Activated T-helper 17 cell treated with anti-CD3 and anti-CD28 coated beads, Interleukin-2, amount 50 U/mL, for 72 hours (primary cell): Measurements from ENCODE around the gene CNOT4. TPM values are rescaled to one million over a fixed set of nuclear protein-coding genes. Genes with fewer than 3 reads are reported as not detected.
A peak's percentile ranks its signal among the peaks of the same experiment; 100 is the strongest.

Experiments used
- ATAC-seq: fragments of 150-1000 bp; cut with Tn5 transposase; replicated peaks from 2 replicates; pipeline ENCODE4 v1.10.0; 2021; ENCODE audit warnings: mild to moderate bottlenecking, moderate library complexity
- H3K27ac Mint-ChIP-seq: one replicate; pipeline ENCODE4 v1.8.0; 2022; ENCODE audit warnings: mixed read lengths
- H3K27me3 Mint-ChIP-seq: one replicate; pipeline ENCODE4 v1.8.0; 2022; ENCODE audit warnings: mixed read lengths
- H3K36me3 Mint-ChIP-seq: one replicate; pipeline ENCODE4 v1.8.0; 2022; ENCODE audit warnings: low read depth, mild to moderate bottlenecking, mixed read lengths
- H3K4me1 Mint-ChIP-seq: one replicate; pipeline ENCODE4 v1.8.0; 2022; ENCODE audit warnings: mixed read lengths
- H3K4me3 Mint-ChIP-seq: one replicate; pipeline ENCODE4 v1.8.0; 2022; ENCODE audit warnings: mild to moderate bottlenecking, mixed read lengths
- H3K9me3 Mint-ChIP-seq: one replicate; pipeline ENCODE4 v1.8.0; 2022; ENCODE audit warnings: mixed read lengths
- total RNA-seq, 2 donors: library from RNA; stranded (reverse); gene quantifications; one replicate each; pipeline ENCODE4 v1.2.3, GENCODE V29; 2022

The CNOT4 gene
- 10 to 100 TPM; 20.1 to 28.1 TPM for total RNA-seq

- Mint-ChIP-seq H3K4me3 (no peak within 1 kb of the TSS), H3K27me3 (no peaks in the 10 kb centered on the region), H3K9me3 (no peaks in the 10 kb centered on the region), H3K27ac (no peak within 1 kb of the TSS), H3K36me3 (peaks cover 7% of the 10 kb centered on the region), H3K4me1 (no peaks in the 10 kb centered on the region)
- peak; percentile 93 for ATAC-seq
Observed at GRCh38 chr7:135509839-135510591, at the start of gene CNOT4. Gene CNOT4, minus strand, starts transcription at chr7:135510102. Its CDS starts 71,771 bp downstream, at chr7:135438331.

- H3K36me3 Mint-ChIP-seq = peaks cover 19% of the 10 kb centered on the region
- H3K4me3 Mint-ChIP-seq = no peak overlapping the region
- no peaks in the 10 kb centered on the region for H3K9me3 Mint-ChIP-seq
- H3K27me3 Mint-ChIP-seq = peaks cover 6% of the 10 kb centered on the region
- no peak overlapping the region for H3K27ac Mint-ChIP-seq
- no peak for ATAC-seq
- H3K4me1 Mint-ChIP-seq = peaks cover 18% of the 10 kb centered on the region
Observed at GRCh38 chr7:135558881-135559280, 49.0 kb upstream of the CNOT4 start.

GRCh38 chr7:135558337-135558767, 48.5 kb upstream of the CNOT4 start:
- peak; percentile 76 for ATAC-seq
- Mint-ChIP-seq H3K27me3 (peaks cover 6% of the 10 kb centered on the region), H3K27ac (no peak overlapping the region), H3K36me3 (peaks cover 19% of the 10 kb centered on the region), H3K9me3 (no peaks in the 10 kb centered on the region), H3K4me1 (peaks cover 18% of the 10 kb centered on the region), H3K4me3 (no peak overlapping the region)

- no peaks in the 10 kb centered on the region for H3K9me3 Mint-ChIP-seq
- peaks cover 15% of the 10 kb centered on the region for H3K4me1 Mint-ChIP-seq
- H3K27me3 Mint-ChIP-seq = peaks cover 6% of the 10 kb centered on the region
- peaks cover 14% of the 10 kb centered on the region for H3K36me3 Mint-ChIP-seq
- H3K27ac Mint-ChIP-seq = no peak within 1 kb of the TSS
- peak; percentile 87 for ATAC-seq
- no peak within 1 kb of the TSS for H3K4me3 Mint-ChIP-seq
Observed at GRCh38 chr7:135557455-135558336, 47.8 kb upstream of the CNOT4 start, which contains the start of gene NUP205. Gene NUP205, plus strand, starts transcription at chr7:135557917. Its CDS starts 28 bp downstream, at chr7:135557945.

GRCh38 chr7:135553346-135553745, 43.4 kb upstream of the CNOT4 start:
- ATAC-seq = no peak
- Mint-ChIP-seq H3K9me3 (no peaks in the 10 kb centered on the region), H3K27me3 (peaks cover 6% of the 10 kb centered on the region), H3K4me3 (no peak overlapping the region), H3K36me3 (no peaks in the 10 kb centered on the region), H3K27ac (no peak overlapping the region), H3K4me1 (no peaks in the 10 kb centered on the region)

- H3K4me3 Mint-ChIP-seq = no peak overlapping the region
- H3K27ac Mint-ChIP-seq = no peak overlapping the region
- H3K27me3 Mint-ChIP-seq = peaks cover 6% of the 10 kb centered on the region
Observed at GRCh38 chr7:135552148-135552547, 42.2 kb upstream of the CNOT4 start.

GRCh38 chr7:135550196-135550595, 40.3 kb upstream of the CNOT4 start:
- no peaks in the 10 kb centered on the region for H3K9me3 Mint-ChIP-seq
- no peak overlapping the region for H3K27ac Mint-ChIP-seq
- no peak for ATAC-seq
- no peaks in the 10 kb centered on the region for H3K36me3 Mint-ChIP-seq
- H3K27me3 Mint-ChIP-seq = peaks cover 3% of the 10 kb centered on the region
- H3K4me3 Mint-ChIP-seq = no peak overlapping the region
- H3K4me1 Mint-ChIP-seq = no peaks in the 10 kb centered on the region

More at GRCh38 chr7:135552148-135552547, 42.2 kb upstream of the CNOT4 start:
- Mint-ChIP-seq H3K9me3 (no peaks in the 10 kb centered on the region), H3K4me1 (no peaks in the 10 kb centered on the region), H3K36me3 (no peaks in the 10 kb centered on the region)
- ATAC-seq = no peak

- H3K27ac Mint-ChIP-seq = no peak overlapping the region
- no peak overlapping the region for H3K4me3 Mint-ChIP-seq
- no peaks in the 10 kb centered on the region for H3K4me1 Mint-ChIP-seq
- H3K36me3 Mint-ChIP-seq = no peaks in the 10 kb centered on the region
- H3K27me3 Mint-ChIP-seq = peaks cover 11% of the 10 kb centered on the region
- no peaks in the 10 kb centered on the region for H3K9me3 Mint-ChIP-seq
- no peak for ATAC-seq
Observed at GRCh38 chr7:135541029-135541428, 31.1 kb upstream of the CNOT4 start.

- no peak overlapping the region for H3K27ac Mint-ChIP-seq
- no peaks in the 10 kb centered on the region for H3K4me1 Mint-ChIP-seq
- H3K27me3 Mint-ChIP-seq = peaks cover 15% of the 10 kb centered on the region
- H3K4me3 Mint-ChIP-seq = no peak overlapping the region
- ATAC-seq = no peak
- H3K9me3 Mint-ChIP-seq = no peaks in the 10 kb centered on the region
- no peaks in the 10 kb centered on the region for H3K36me3 Mint-ChIP-seq
Observed at GRCh38 chr7:135539629-135540028, 29.7 kb upstream of the CNOT4 start.

GRCh38 chr7:135538376-135538775, 28.5 kb upstream of the CNOT4 start:
- Mint-ChIP-seq H3K36me3 (no peaks in the 10 kb centered on the region), H3K4me3 (no peak overlapping the region), H3K27me3 (peaks cover 15% of the 10 kb centered on the region), H3K27ac (no peak overlapping the region), H3K4me1 (no peaks in the 10 kb centered on the region), H3K9me3 (no peaks in the 10 kb centered on the region)
- no peak for ATAC-seq

GRCh38 chr7:135537905-135538304, 28.0 kb upstream of the CNOT4 start:
- no peak overlapping the region for H3K4me3 Mint-ChIP-seq
- no peak overlapping the region for H3K27ac Mint-ChIP-seq
- no peaks in the 10 kb centered on the region for H3K4me1 Mint-ChIP-seq
- no peaks in the 10 kb centered on the region for H3K36me3 Mint-ChIP-seq
- H3K27me3 Mint-ChIP-seq = peaks cover 15% of the 10 kb centered on the region
- H3K9me3 Mint-ChIP-seq = no peaks in the 10 kb centered on the region
- ATAC-seq = no peak

GRCh38 chr7:135537453-135537852, 27.6 kb upstream of the CNOT4 start:
- H3K4me1 Mint-ChIP-seq = no peaks in the 10 kb centered on the region
- H3K9me3 Mint-ChIP-seq = no peaks in the 10 kb centered on the region
- peaks cover 15% of the 10 kb centered on the region for H3K27me3 Mint-ChIP-seq
- H3K4me3 Mint-ChIP-seq = no peak overlapping the region
- ATAC-seq = no peak
- no peaks in the 10 kb centered on the region for H3K36me3 Mint-ChIP-seq
- H3K27ac Mint-ChIP-seq = no peak overlapping the region

GRCh38 chr7:135536150-135536549, 26.2 kb upstream of the CNOT4 start:
- no peak overlapping the region for H3K4me3 Mint-ChIP-seq
- no peaks in the 10 kb centered on the region for H3K4me1 Mint-ChIP-seq
- H3K36me3 Mint-ChIP-seq = no peaks in the 10 kb centered on the region
- no peak overlapping the region for H3K27ac Mint-ChIP-seq
- H3K9me3 Mint-ChIP-seq = no peaks in the 10 kb centered on the region
- H3K27me3 Mint-ChIP-seq = peaks cover 15% of the 10 kb centered on the region
- no peak for ATAC-seq

GRCh38 chr7:135527025-135527424, 17.1 kb upstream of the CNOT4 start:
- H3K4me3 Mint-ChIP-seq = no peak overlapping the region
- ATAC-seq = no peak
- no peaks in the 10 kb centered on the region for H3K9me3 Mint-ChIP-seq
- H3K27ac Mint-ChIP-seq = no peak overlapping the region
- no peaks in the 10 kb centered on the region for H3K4me1 Mint-ChIP-seq
- H3K36me3 Mint-ChIP-seq = no peaks in the 10 kb centered on the region
- peaks cover 3% of the 10 kb centered on the region for H3K27me3 Mint-ChIP-seq

GRCh38 chr7:135525426-135525825, 15.5 kb upstream of the CNOT4 start:
- no peaks in the 10 kb centered on the region for H3K4me1 Mint-ChIP-seq
- no peak overlapping the region for H3K4me3 Mint-ChIP-seq
- H3K27me3 Mint-ChIP-seq = peaks cover 3% of the 10 kb centered on the region
- H3K9me3 Mint-ChIP-seq = no peaks in the 10 kb centered on the region
- no peak overlapping the region for H3K27ac Mint-ChIP-seq
- H3K36me3 Mint-ChIP-seq = no peaks in the 10 kb centered on the region
- no peak for ATAC-seq
